HepG2 (cell line): ENCODE data around the gene BGN. TPM values are rescaled to one million over a fixed set of nuclear protein-coding genes. Genes with fewer than 3 reads are reported as not detected.

ENCODE experiments used
- ARNTL ChIP-seq: sonication (generic); formaldehyde crosslinking; IDR thresholded peaks from 2 replicates; pipeline ENCODE4 v1.4.0; 2020; ENCODE audit warnings: mild to moderate bottlenecking, missing genetic modification reagents
- ATF7-NPFF ChIP-seq: sonication (generic); formaldehyde crosslinking; IDR thresholded peaks from 2 replicates; pipeline ENCODE4 v1.8.1; 2023; ENCODE audit warnings: mild to moderate bottlenecking, low read depth, missing genetic modification reagents, moderate library complexity
- DDIT3 ChIP-seq: sonication (generic); formaldehyde crosslinking; IDR thresholded peaks from 2 replicates; pipeline ENCODE4 v1.4.0; 2020; ENCODE audit warnings: mild to moderate bottlenecking, missing genetic modification reagents
- KDM3A ChIP-seq: IDR thresholded peaks from 2 replicates; pipeline ENCODE4 v1.6.1; 2018; ENCODE audit warnings: low read depth, missing compliant biosample characterization
- MLXIP ChIP-seq: sonication (generic); formaldehyde crosslinking; IDR thresholded peaks from 2 replicates; pipeline ENCODE4 v1.9.0; 2021; ENCODE audit warnings: missing genetic modification reagents, borderline replicate concordance
- MTERF4 ChIP-seq: sonication (generic); formaldehyde crosslinking; IDR thresholded peaks from 2 replicates; pipeline ENCODE4 v1.8.0; 2023; ENCODE audit warnings: mild to moderate bottlenecking, missing genetic modification reagents
- PTBP1 ChIP-seq: fragments of 200-400 bp; formaldehyde crosslinking; IDR thresholded peaks from 2 replicates; pipeline ENCODE4 v1.6.1; 2018; ENCODE audit warnings: low read length, low read depth; ENCODE audit not compliant: poor library complexity, severe bottlenecking
- RXRA ChIP-seq: sonication (generic); formaldehyde crosslinking; IDR thresholded peaks from 2 replicates; pipeline ENCODE4 v1.5.1; 2020; ENCODE audit warnings: missing genetic modification reagents
- SP5 ChIP-seq: IDR thresholded peaks from 2 replicates; pipeline ENCODE4 v1.6.1; 2016; ENCODE audit warnings: low read depth, borderline replicate concordance
- ZBTB34 ChIP-seq: sonication (generic); formaldehyde crosslinking; IDR thresholded peaks from 2 replicates; pipeline ENCODE4 v1.8.0; 2022; ENCODE audit warnings: mild to moderate bottlenecking, missing genetic modification reagents
- ZNF142 ChIP-seq: sonication (generic); formaldehyde crosslinking; IDR thresholded peaks from 2 replicates; pipeline ENCODE4 v1.4.0; 2020; ENCODE audit warnings: missing genetic modification reagents
- ZNF207 ChIP-seq: fragments of 450-650 bp; IDR thresholded peaks from 2 replicates; pipeline ENCODE4 v1.6.1; 2016; ENCODE audit warnings: antibody characterized with exemption, borderline replicate concordance
- ZNF24 ChIP-seq: fragments of 450-650 bp; IDR thresholded peaks from 2 replicates; pipeline ENCODE4 v1.6.1; 2017; ENCODE audit warnings: antibody characterized with exemption, mild to moderate bottlenecking
- ZNF446 ChIP-seq: sonication (generic); formaldehyde crosslinking; IDR thresholded peaks from 2 replicates; pipeline ENCODE4 v1.5.0; 2020; ENCODE audit warnings: mild to moderate bottlenecking, missing genetic modification reagents
- ZNF589 ChIP-seq: sonication (generic); formaldehyde crosslinking; conservative IDR thresholded peaks from 2 replicates; pipeline ENCODE4 v1.8.0; 2022; ENCODE audit warnings: mild to moderate bottlenecking, moderate library complexity, missing genetic modification reagents
- ZNF678 ChIP-seq: sonication (generic); formaldehyde crosslinking; IDR thresholded peaks from 2 replicates; pipeline ENCODE4 v1.4.0; 2020; ENCODE audit warnings: mild to moderate bottlenecking, missing genetic modification reagents
- ZNF761 ChIP-seq: sonication (generic); formaldehyde crosslinking; conservative IDR thresholded peaks from 2 replicates; pipeline ENCODE4 v1.4.0; 2020; ENCODE audit warnings: mild to moderate bottlenecking, missing genetic modification reagents
- ZNF816 ChIP-seq: sonication (generic); formaldehyde crosslinking; IDR thresholded peaks from 2 replicates; pipeline ENCODE4 v1.8.0; 2022; ENCODE audit warnings: missing genetic modification reagents, mild to moderate bottlenecking, borderline replicate concordance
- polyA plus RNA-seq, 8 experiments: library from polyadenylated mRNA; depleted of rRNA in 3 of 8; stranded (reverse) in 7 of 8; unstranded in 1 of 8; fragments of >200 nt; fragmentation: Illumina TruSeq in 4 of 8; extraction: Trizol in 4 of 8; gene quantifications; 2 replicates each; pipeline versions ENCODE4 v1.2.1 to v1.2.3, GENCODE V29; 2011 to 2016; ENCODE audit warnings: low read depth in 4 of 8, missing spikeins in 1 of 8, mixed read lengths in 1 of 8; ENCODE audit not compliant: insufficient read depth in 1 of 8
- total RNA-seq, 5 experiments: library from RNA; depleted of rRNA; stranded (reverse); fragments of >200 nt; fragmentation: Illumina TruSeq; extraction: Trizol; gene quantifications; 2 replicates each; pipeline ENCODE4 v1.2.3, GENCODE V29; 2016; ENCODE audit warnings: low read depth in 1 of 5

The BGN gene
- total and polyA plus RNA-seq, 2 of the 13 experiments (the other 11 are each of a cell fraction or from before 2014, with no cell fraction given), result 0.18 to 0.63 TPM

- TF ChIP-seq ZNF142 (CRISPR knock-in tag) (no peak), ATF7-NPFF (CRISPR knock-in tag) (no peak), SP5 (CRISPR knock-in tag) (peak; percentile 10; the same call in 1 of the 2 replicates), RXRA (CRISPR knock-in tag) (peak; percentile 52), ZNF761 (0 out of 2 replicates have a peak, but pooled peaks have one; percentile 27), MLXIP (no peak), PTBP1 (no peak), ZNF446 (CRISPR knock-in tag) (no peak), ARNTL (CRISPR knock-in tag) (no peak), ZNF678 (CRISPR knock-in tag) (no peak), MTERF4 (CRISPR knock-in tag) (no peak), ZNF816 (CRISPR knock-in tag) (no peak), DDIT3 (CRISPR knock-in tag) (no peak), ZNF207 (no peak), KDM3A (0 out of 2 replicates have a peak, but pooled peaks have one; percentile 48), ZNF24 (no peak), ZBTB34 (CRISPR knock-in tag) (0 out of 2 replicates have a peak, but pooled peaks have one; percentile 26), ZNF589 (no peak)
Observed at GRCh38 chrX:153488231-153488914, 6.4 kb upstream of the BGN start (continued).
